Stimulated activated CD4-positive, alpha-beta T cell treated with anti-CD3 and anti-CD28 coated beads, Interleukin-1b, Interleukin-23, amount 100 ng/mL, for 4 hours (primary cell): ENCODE results near the gene CENPT.

Source experiments
- DNase-seq, 2 donors: peaks; one replicate each; pipeline ENCODE4 v3.0.0-alpha.2; 2020; ENCODE audit warnings: low read depth in 2 of 2

CENPT gene

GRCh38 chr16:67847064-67847861, at the start of gene CENPT:
Gene CENPT (minus strand): TSS chr16:67847693. CDS start chr16:67833859, 13,834 bp downstream.
- DNase-seq, result no peak

GRCh38 chr16:67897231-67897630, 49.7 kb upstream of the CENPT start:
- no peak for DNase-seq

GRCh38 chr16:67893743-67894399, 46.4 kb upstream of the CENPT start:
- DNase-seq, result no peak

GRCh38 chr16:67892899-67893742, 45.6 kb upstream of the CENPT start, which contains the start of gene PSKH1:
Gene PSKH1 (plus strand): TSS chr16:67893254. CDS start chr16:67908750, 15,496 bp downstream.
- peak; percentile 89 to 93 for DNase-seq

- no peak for DNase-seq
These were observed 44.9 kb upstream of the CENPT start for GRCh38 chr16:67892375-67892774.

- DNase-seq, result no peak
These were observed 40.8 kb upstream of the CENPT start for GRCh38 chr16:67888331-67888730.

- no peak for DNase-seq
These were observed 38.9 kb upstream of the CENPT start for GRCh38 chr16:67886387-67886786.

- no peak for DNase-seq
These were observed 38.5 kb upstream of the CENPT start for GRCh38 chr16:67885976-67886375.

- DNase-seq, result no peak
These were observed 38.1 kb upstream of the CENPT start for GRCh38 chr16:67885545-67885944.

- no peak for DNase-seq
These were observed 37.2 kb upstream of the CENPT start, which contains the start of gene NRN1L for GRCh38 chr16:67884684-67885083. Gene NRN1L (plus strand): TSS chr16:67884885. CDS start chr16:67884904, 19 bp downstream.

GRCh38 chr16:67883872-67884261, 36.4 kb upstream of the CENPT start:
- DNase-seq, result peak; percentile 68 to 75

GRCh38 chr16:67883146-67883871, 35.8 kb upstream of the CENPT start:
- no peak for DNase-seq

- no peak for DNase-seq
These were observed 35.1 kb upstream of the CENPT start for GRCh38 chr16:67882374-67883145.

- DNase-seq, result no peak
These were observed 34.2 kb upstream of the CENPT start for GRCh38 chr16:67881621-67882161.

- no peak for DNase-seq
These were observed 33.1 kb upstream of the CENPT start for GRCh38 chr16:67880584-67880983.

- no peak for DNase-seq
These were observed 32.4 kb upstream of the CENPT start for GRCh38 chr16:67879936-67880335.

GRCh38 chr16:67879462-67879861, 32.0 kb upstream of the CENPT start:
- no peak for DNase-seq

GRCh38 chr16:67878846-67879245, 31.4 kb upstream of the CENPT start:
- no peak for DNase-seq

GRCh38 chr16:67878232-67878631, 30.7 kb upstream of the CENPT start:
- DNase-seq, result no peak

- no peak for DNase-seq
These were observed 29.6 kb upstream of the CENPT start for GRCh38 chr16:67877064-67877463.
